Epithelial cell of proximal tubule (primary cell): ENCODE data around the gene FMNL3. TPM values are rescaled to one million over a fixed set of nuclear protein-coding genes. Genes with fewer than 3 reads are reported as not detected.

ENCODE experiments used
- DNase-seq: peaks from one replicate; pipeline ENCODE4 v3.0.0-alpha.2; 2011; ENCODE audit warnings: low read depth
- H3K4me3 ChIP-seq: 2 replicates; pipeline ENCODE4 v1.5.1; 2011; ENCODE audit warnings: low read depth, mild to moderate bottlenecking, low read length
- CTCF ChIP-seq: conservative IDR thresholded peaks from 2 replicates; pipeline ENCODE4 v1.5.1; 2012; ENCODE audit warnings: low read depth, mild to moderate bottlenecking, low read length
- total RNA-seq: library from RNA; depleted of rRNA; stranded (reverse); fragments of >200 nt; gene quantifications from 2 replicates; pipeline ENCODE4 v1.2.3, GENCODE V29; 2015

Gene FMNL3
- total RNA-seq, 1 donor from 2014 or later: 21.7 TPM

GRCh38 chr12:49648712-49649003 is 58.5 kb downstream of the FMNL3 start:
- no peak for DNase-seq
- H3K4me3 ChIP-seq: no peak overlapping the region
- no peak for TF ChIP-seq CTCF

GRCh38 chr12:49647827-49648711 is 59.1 kb downstream of the FMNL3 start:
- no peak for DNase-seq
- H3K4me3 ChIP-seq: no peak overlapping the region
- no peak for TF ChIP-seq CTCF

GRCh38 chr12:49646871-49647654 is 60.1 kb downstream of the FMNL3 start:
- no peak for TF ChIP-seq CTCF
- DNase-seq: no peak
- H3K4me3 ChIP-seq: no peak overlapping the region

- no peak for TF ChIP-seq CTCF
- H3K4me3 ChIP-seq: no peak overlapping the region
- DNase-seq: no peak
These were observed 60.8 kb downstream of the FMNL3 start for GRCh38 chr12:49646331-49646830.

GRCh38 chr12:49645146-49646039 is 61.8 kb downstream of the FMNL3 start:
- DNase-seq: no peak
- TF ChIP-seq CTCF: no peak
- no peak overlapping the region for H3K4me3 ChIP-seq

- no peak overlapping the region for H3K4me3 ChIP-seq
- DNase-seq: no peak
- peak; percentile 99 for TF ChIP-seq CTCF
These were observed 62.6 kb downstream of the FMNL3 start for GRCh38 chr12:49644620-49644994.
